NCI-H526 (cell line): Measurements from ENCODE around the gene RASA3.
"Not testable (repeated sequence)": the region's sequence is repeated elsewhere in the genome, so short reads cannot be mapped to it uniquely, and the experiment has no call there.

Experiments
- DNase-seq, 2 experiments: peaks; one replicate each; lab custom pipeline; 2025; lab: John Stamatoyannopoulos, UW

RASA3 gene

GRCh38 chr13:114155926-114156883, 23.8 kb upstream of the RASA3 start:
- no peak for DNase-seq

DNA sequence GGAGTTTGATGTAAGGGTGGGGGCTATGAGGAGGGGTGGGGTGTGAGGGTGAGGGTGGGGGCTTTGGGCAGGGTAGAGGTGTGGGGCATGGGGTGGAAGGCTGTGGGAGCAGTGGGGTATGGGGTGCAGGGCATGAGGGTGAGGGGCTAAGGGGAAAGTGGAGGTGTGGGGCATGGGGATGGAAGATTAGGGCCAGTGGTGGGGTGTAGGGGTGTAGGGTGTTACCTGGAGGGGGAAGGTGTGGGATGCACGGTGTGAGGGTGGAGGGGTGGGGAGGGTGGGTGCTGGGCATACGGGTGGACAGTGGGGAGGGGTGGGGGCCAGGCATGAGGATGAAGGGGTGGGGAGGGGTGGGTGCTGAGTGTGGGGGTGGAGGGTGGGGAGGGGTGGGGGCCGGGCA, 22.9 kb upstream of the RASA3 start:
- DNase-seq: no peak

DNA sequence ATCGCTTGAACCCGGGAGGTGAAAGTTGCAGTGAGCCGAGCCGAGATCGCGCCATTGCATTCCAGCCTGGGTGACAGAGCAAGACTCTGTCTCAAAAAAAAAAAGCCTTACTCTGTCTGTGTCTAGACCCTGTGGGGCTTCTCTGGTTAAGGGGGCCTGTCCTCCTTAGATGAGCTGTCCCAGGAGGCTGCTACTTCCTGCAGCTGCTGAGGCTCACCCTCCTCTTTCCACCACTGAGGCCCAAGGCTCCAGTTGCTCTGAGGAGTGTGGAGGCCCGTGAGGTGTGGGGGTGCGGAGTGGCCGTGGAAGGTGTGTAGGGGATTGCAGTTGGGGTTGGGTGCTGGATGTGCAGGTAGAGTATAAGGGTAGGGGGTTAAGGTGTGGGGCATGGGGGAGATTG, 22.1 kb upstream of the RASA3 start:
- DNase-seq: no peak

GRCh38 chr13:114153485-114154080, 21.2 kb upstream of the RASA3 start:
- DNase-seq: no peak

DNA sequence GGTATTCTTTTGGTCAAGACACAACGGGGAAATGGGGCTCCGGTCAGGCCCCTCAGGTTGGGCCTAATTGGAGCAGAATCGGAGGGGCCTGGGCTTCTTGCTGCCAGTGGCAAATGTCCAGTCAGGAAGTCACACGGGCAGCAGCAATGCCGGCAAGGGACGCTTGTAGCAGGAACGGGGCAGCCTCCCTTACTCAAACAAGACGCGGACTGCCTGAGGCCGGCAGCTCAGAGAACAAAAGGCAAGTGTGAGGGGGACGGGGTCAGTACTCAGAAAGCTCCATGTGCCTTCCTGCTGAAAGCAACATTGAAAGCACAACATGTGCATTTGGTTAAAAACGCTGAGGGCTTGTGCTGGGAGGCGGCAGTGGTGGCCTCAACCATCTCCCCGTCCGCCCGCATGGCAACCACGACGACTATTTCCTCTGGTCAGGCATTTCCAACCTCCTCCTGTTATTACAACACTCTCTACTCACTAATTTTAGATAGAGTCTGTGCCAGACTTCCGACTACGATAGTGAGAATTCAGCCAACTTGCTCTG, 20.5 kb upstream of the RASA3 start:
- DNase-seq: no peak

DNA sequence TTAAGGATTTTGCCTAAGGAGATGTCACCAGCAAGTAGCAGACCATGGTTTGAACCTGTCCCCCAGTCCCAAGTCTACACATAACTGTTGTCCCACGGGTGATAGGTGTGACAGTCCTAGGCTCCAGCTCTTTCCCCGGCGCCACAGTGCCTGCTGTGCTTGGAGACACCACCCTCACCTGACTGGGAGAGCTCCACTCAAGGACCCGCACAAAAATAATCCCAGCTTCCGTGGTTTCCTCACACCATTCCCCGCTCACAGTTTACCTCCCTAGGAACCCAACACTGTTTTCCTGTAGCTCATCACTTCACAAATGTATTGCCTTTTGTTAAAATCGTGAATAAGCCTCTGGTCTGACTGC, 19.8 kb upstream of the RASA3 start:
- no peak for DNase-seq

DNA sequence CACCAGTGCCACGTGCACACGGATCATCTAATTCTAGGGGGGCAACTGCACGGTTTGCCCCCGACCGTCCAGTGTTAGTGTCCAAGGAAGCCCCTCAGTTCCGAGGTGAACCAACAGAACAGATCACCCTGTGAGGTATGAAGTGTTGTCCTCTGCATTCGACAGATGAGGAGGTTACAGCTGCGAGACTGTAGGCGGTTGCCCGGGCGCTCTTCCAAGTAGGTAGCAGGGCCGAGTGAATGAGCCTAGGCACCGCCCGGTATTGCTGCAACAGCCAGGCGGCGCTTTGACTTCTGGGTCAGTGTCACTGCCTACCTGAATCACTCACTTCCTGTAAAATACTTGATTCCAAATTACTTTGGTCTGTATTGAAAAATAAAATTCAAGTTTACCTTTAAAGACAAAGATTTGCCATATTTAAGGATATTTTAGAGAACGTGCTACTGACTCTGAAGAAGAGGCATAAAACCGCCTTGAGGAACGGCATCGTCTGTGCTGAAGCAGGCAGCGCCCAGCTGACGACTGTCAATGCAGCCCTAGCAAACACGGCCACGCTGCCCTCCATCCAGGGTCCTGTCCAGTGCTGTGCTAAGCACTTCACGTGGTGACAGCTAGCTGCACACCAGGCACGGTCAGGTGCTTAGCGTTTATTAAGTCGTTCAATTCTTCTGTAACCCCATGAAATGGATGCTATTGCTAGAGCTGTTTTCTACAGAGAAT, 19.3 kb upstream of the RASA3 start:
- no peak for DNase-seq

DNA sequence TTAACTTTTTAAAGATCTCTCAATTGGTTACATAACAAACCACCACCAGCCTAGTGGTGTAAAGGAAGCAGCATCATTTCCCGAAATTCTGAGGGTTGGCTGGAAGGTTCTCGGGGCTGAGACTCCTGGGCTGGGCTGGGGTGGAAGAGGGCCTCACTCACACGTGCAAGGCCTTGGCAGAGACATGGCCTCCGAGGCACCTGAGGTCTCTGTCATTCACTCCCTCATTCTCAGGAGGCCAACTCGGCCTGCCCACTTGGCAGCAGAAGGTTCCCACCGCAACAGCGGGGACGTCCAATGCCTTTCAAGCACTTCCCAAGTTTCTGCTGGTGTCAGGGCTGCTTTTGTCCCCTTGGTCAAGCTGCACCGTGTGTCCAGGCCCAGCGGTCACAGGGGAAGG, 18.6 kb upstream of the RASA3 start:
- DNase-seq: no peak

DNA sequence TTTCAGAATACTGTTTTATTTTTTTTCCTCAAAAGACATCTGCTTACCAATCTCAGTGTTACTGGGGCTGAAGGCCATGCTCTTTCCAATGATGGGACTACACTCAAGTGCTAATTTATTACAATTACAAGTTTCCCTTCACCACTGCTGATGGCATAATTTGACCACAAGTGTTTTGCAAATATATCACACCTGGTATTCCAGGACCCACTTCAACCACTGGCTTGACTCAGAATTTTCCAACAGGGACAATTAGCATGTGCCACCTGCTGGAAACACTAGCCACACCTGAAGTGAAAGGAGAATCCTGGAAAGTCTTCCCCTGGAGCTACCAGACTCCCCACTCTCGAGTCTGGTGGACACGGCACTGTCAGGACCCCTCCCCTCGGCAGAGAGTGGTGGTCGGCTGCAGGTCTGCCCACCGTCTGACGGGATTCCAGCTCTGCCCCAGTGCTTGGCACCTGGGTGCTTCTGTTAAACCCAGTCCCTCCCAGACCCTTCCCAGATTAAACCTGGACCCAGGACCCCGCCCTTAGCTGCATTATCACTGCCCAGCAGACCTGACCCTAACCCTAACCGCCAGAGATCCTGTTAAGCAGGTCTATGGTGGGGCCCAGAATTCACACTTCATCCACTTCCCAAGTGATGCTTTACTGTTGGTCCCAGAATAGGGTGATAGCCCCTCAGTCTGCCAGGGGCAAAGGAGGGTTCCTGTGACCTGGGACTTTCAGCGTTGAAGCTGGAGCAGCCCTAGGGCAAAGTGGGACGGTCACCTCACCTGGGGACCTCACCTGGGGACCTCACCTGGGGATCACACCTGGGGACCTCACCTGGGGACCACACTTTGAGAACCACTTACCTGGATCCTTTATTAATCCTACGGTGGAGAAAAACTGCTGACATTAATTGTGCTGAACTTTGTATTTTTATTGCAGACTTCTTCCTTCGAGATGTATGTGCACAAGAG, 17.6 kb upstream of the RASA3 start:
- peak in 1 of 2 experiments; percentile 12 for DNase-seq

DNA sequence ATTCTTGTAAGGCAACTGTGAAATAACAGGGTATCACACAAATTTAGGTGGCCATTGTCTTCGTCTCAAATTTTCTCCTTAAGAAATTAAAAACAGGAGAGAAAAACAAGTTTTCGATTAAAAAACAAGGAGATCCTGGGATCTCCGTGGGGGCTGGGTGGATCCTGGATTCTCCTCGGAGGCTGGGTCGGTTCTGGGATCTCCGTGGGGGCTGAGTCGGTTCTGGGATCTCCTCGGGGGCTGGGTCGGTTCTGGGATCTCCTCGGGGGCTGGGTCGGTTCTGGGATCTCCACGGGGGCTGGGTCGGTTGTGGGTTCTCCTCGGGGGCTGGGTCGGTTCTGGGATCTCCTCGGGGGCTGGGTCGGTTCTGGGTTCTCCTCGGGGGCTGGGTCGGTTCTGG, 16.5 kb upstream of the RASA3 start:
- not testable (repeated sequence) for DNase-seq

DNA sequence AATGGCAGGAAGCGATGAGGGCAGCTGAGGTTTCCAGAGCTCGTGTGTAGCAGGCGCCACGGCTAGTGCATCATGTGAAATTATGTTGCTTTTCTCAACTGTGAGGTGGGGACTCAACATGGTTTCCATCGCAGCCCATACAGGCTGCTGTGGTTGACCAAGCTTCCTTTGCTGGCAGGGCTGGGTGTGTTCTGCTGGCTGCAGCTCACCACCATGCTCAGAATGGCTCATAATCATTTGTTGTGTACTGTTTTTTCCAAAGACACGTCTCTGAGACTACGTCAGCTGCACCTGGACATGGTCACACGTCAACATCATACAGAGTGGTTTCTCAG, 16.1 kb upstream of the RASA3 start:
- DNase-seq: no peak

- DNase-seq: no peak
These were observed 15.5 kb upstream of the RASA3 start for GRCh38 chr13:114147803-114148520.

DNA sequence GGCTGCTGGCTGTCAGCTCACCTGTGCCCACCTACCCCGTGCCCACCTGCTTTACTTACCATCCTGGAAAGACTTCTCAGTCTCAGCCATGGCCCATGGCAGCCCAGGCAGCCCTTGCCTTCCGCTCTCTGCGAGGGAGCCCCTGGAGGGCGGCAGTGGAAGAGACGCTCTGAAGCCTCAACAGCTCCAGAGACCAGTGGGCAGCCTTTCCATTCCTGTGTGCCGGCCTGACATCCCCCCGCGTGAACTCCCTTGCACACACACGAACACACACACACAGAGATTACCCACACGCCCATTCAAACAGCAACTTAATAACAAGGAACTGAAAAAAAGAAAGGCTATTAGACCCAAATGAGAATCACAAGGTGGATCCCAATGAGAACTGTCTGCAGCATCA, 14.2 kb upstream of the RASA3 start:
- peak in 1 of 2 experiments; percentile 45 for DNase-seq

- no peak for DNase-seq
These were observed 13.8 kb upstream of the RASA3 start for GRCh38 chr13:114146173-114146572.

GRCh38 chr13:114145722-114146121, 13.3 kb upstream of the RASA3 start:
- no peak for DNase-seq

DNA sequence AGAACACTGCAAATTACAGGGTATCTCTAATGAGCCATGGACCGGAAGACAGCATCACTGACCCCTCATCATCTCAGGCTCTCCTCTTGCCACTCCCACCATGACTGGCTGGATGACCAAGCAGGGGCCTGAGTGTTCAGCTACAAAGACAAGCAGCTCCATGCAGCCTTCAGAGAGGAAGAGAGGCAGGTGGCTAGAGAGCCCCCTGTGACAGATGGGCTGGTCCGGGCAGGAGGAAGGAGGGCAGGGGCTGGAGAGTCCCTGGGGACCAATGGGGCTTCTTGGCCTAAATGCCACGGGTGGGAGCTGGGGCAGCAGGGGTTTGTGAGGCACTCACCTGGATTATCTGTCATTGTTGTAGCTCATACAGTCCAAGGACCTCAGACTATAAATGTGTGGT, 12.8 kb upstream of the RASA3 start:
- DNase-seq: peak in 1 of 2 experiments; percentile 28

- no peak for DNase-seq
These were observed 12.3 kb upstream of the RASA3 start for GRCh38 chr13:114144606-114145244.

DNA sequence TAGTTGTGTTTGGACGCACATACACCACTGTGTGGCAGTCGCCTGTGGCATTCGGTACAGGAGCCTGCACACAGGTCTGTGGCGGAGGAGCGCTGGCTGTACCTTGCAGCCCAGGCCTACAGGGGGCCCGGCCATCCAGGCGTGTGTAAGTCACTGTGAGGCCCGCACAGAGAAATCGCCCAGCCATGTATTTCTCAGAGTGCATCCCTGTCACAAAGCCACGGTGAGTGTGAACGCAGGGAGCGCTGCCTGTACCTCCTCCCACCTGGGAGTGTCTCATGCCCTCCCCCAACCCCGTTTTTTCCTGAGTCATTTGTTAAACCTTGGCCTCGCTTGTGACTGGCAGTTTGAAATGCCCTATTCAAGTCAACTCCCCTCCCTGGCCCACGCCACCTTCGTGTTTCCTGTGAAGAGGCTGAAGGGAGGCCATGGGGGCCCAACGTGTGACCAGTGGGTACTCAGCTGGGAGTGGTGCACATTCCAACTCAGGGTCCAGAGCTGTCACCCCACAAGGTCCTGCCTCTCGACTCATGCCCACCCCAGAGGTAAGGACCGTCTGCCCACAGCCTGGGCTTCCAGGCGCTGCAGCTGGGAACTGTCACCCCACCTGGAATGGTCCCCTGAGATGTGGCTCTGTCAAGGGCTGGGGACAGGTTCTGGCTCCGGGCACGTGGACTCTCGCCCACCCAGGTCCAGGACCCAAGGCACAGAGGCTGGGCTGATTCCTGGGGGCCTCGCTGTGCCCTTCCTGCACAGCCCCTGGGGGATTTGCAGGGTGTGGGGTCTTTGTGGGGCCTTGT, 11.6 kb upstream of the RASA3 start:
- peak; percentile 60 to 81 for DNase-seq
